ENCODE measurements around the gene ADARB2. TPM values are rescaled to one million over a fixed set of nuclear protein-coding genes. Genes with fewer than 3 reads are reported as not detected.

Gene ADARB2
- total RNA-seq, 1 experiment from 2014 or later = not detected

DNA sequence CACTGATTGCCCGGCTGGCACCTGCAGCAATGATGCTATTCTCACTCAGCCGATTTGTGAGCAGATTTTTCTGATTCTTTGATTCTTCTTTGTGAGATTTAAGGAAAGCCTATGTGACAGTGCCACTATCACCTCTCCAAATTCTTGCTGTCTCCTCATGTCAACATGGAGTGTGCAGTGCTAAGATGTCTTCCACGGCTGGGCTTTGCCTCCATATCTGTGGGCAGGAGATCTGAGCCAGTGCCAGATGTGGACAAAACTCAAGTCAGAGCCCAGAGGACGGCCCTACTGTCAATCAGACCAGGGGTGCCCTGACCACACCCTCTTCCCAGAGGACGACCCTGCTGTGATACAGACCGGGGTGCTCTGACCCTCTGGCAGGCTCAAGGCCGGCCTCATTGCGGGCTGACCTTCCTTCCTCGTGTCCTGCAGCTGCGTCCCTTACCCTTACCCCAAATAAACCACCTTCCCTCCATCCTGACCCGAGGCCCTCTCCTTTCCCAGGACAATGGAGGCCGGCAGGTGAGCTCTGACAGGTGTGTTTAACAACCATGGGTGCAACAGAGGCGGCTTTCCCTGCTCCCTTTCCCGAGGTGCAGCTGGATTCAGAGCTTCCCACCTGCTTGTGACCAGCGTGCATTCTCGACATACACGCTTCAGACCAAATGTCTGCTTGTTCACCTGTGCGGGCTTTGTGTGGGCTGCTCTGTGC is 221.4 kb downstream of the ADARB2 start:
- intact Hi-C loops (cut with micrococcal nuclease; ENCODE audit: unreplicated experiment) = no loop called here
- H3K4me3 Mint-ChIP-seq (ENCODE audit: low read depth, unreplicated experiment) = no peak overlapping the region
- H3K27me3 Mint-ChIP-seq (ENCODE audit: unreplicated experiment) = peaks cover 13% of the 10 kb centered on the region
- no peaks in the 10 kb centered on the region for H3K36me3 Mint-ChIP-seq (ENCODE audit: insufficient read depth, unreplicated experiment)
- H3K9me3 Mint-ChIP-seq (ENCODE audit: low read depth, unreplicated experiment) = peaks cover 2% of the 10 kb centered on the region
- BruUV-seq (replicated peaks) = no TSS peak
- TF ChIP-seq, protein P1, sequence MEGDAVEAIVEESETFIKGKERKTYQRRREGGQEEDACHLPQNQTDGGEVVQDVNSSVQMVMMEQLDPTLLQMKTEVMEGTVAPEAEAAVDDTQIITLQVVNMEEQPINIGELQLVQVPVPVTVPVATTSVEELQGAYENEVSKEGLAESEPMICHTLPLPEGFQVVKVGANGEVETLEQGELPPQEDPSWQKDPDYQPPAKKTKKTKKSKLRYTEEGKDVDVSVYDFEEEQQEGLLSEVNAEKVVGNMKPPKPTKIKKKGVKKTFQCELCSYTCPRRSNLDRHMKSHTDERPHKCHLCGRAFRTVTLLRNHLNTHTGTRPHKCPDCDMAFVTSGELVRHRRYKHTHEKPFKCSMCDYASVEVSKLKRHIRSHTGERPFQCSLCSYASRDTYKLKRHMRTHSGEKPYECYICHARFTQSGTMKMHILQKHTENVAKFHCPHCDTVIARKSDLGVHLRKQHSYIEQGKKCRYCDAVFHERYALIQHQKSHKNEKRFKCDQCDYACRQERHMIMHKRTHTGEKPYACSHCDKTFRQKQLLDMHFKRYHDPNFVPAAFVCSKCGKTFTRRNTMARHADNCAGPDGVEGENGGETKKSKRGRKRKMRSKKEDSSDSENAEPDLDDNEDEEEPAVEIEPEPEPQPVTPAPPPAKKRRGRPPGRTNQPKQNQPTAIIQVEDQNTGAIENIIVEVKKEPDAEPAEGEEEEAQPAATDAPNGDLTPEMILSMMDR (IDR thresholded peaks at IDR 0.05; ENCODE audit: unreplicated experiment) = no peak
- CTCF ChIA-PET = no interaction called here
- H3K27ac Mint-ChIP-seq (ENCODE audit: unreplicated experiment) = no peak overlapping the region
- H3K4me1 Mint-ChIP-seq (ENCODE audit: low read depth, unreplicated experiment) = no peaks in the 10 kb centered on the region
- DNase-seq = no peak

DNA sequence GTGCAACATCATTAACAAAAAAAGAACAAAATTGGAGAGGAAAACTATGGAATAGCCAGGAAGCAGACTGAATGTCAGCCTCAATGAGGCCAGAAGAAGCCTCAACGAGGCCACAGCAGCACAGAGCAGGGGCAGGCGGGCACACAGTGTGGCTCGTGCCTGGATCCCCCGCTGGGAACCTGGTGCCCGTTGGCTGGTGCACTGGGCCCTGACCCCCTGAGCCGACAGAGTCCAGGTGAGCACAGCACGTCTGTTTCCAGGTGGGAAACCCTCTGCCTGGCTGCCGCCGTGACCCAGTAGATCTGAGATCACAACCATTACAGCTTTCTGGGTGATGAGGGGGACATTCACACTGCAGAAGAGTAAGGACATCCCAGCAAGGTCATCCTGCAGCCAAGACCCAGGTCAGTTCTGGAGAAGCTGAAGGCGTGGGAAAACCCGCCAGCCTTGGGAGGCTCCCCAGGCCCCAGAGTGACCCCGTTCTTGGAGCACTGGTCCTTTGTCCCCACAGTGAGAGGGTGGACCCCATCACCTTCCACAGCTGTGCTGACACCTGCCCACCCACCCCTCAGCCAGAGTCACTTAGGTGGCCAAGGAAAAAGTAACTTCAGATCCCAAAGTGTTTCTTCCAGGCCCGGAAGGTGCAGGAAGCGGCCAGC is 222.1 kb downstream of the ADARB2 start:
- no peak for DNase-seq
- peaks cover 11% of the 10 kb centered on the region for H3K27me3 Mint-ChIP-seq (ENCODE audit: unreplicated experiment)
- TF ChIP-seq, protein P1 (IDR thresholded peaks at IDR 0.05; ENCODE audit: unreplicated experiment) = no peak
- no peak overlapping the region for H3K4me3 Mint-ChIP-seq (ENCODE audit: low read depth, unreplicated experiment)
- no peak overlapping the region for H3K27ac Mint-ChIP-seq (ENCODE audit: unreplicated experiment)
- intact Hi-C loops (cut with micrococcal nuclease; ENCODE audit: unreplicated experiment) = no loop called here
- CTCF ChIA-PET = no interaction called here
- H3K36me3 Mint-ChIP-seq (ENCODE audit: insufficient read depth, unreplicated experiment) = no peaks in the 10 kb centered on the region
- no TSS peak for BruUV-seq (replicated peaks)
- H3K9me3 Mint-ChIP-seq (ENCODE audit: low read depth, unreplicated experiment) = peaks cover 2% of the 10 kb centered on the region
- no peaks in the 10 kb centered on the region for H3K4me1 Mint-ChIP-seq (ENCODE audit: low read depth, unreplicated experiment)

DNA sequence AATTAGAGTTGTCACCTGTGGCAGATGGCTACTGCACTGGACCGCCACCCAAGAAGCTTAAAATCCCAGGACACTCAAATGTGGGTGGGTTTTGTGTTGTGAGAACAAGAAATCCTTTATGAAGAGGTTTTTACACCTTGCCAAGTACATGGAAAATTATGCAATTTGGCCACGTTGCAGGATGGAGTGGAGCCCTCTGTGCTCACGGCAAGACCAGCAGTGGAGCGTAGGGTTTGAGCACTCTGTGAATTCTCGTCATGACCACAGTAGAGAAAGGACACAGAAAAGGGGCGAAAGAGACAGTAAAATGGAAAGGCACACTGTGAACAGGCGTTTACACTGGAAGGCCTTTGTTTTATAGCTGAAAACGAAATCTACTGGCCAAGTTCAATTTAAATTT is 222.6 kb downstream of the ADARB2 start:
- Mint-ChIP-seq H3K9me3 (ENCODE audit: low read depth, unreplicated experiment) (peaks cover 5% of the 10 kb centered on the region), H3K4me1 (ENCODE audit: low read depth, unreplicated experiment) (no peaks in the 10 kb centered on the region), H3K27me3 (ENCODE audit: unreplicated experiment) (peaks cover 6% of the 10 kb centered on the region), H3K36me3 (ENCODE audit: insufficient read depth, unreplicated experiment) (no peaks in the 10 kb centered on the region), H3K4me3 (ENCODE audit: low read depth, unreplicated experiment) (no peak overlapping the region), H3K27ac (ENCODE audit: unreplicated experiment) (no peak overlapping the region)
- CTCF ChIA-PET = no interaction called here
- intact Hi-C loops (cut with micrococcal nuclease; ENCODE audit: unreplicated experiment) = no loop called here
- TF ChIP-seq, protein P1 (IDR thresholded peaks at IDR 0.05; ENCODE audit: unreplicated experiment) = no peak
- no peak for DNase-seq
- no TSS peak for BruUV-seq (replicated peaks)

DNA sequence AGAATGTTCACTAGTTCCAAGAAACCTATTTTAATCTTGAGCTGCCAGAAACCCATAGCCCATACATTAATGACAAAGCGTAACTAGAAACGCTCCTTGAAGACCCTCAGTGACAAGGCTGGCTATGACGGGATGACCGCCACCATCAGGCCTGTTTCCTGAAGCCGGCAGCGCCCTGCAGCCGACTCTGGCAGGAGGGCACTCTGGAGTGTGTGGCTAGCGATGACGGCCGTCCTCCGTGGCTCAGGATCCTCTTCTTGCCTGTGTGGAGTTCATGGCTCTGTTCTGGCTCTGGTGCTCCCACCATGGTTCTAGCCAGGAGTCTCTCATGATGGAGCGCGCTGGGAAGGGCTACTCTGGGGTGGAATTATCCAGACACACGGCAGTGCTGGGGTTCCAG is 224.1 kb downstream of the ADARB2 start:
- Mint-ChIP-seq H3K27ac (ENCODE audit: unreplicated experiment) (no peak overlapping the region), H3K4me3 (ENCODE audit: low read depth, unreplicated experiment) (no peak overlapping the region), H3K4me1 (ENCODE audit: low read depth, unreplicated experiment) (no peaks in the 10 kb centered on the region), H3K27me3 (ENCODE audit: unreplicated experiment) (no peaks in the 10 kb centered on the region), H3K36me3 (ENCODE audit: insufficient read depth, unreplicated experiment) (no peaks in the 10 kb centered on the region), H3K9me3 (ENCODE audit: low read depth, unreplicated experiment) (peaks cover 4% of the 10 kb centered on the region)
- CTCF ChIA-PET = no interaction called here
- intact Hi-C loops (cut with micrococcal nuclease; ENCODE audit: unreplicated experiment) = no loop called here
- no TSS peak for BruUV-seq (replicated peaks)
- DNase-seq = no peak
- TF ChIP-seq, protein P1 (IDR thresholded peaks at IDR 0.05; ENCODE audit: unreplicated experiment) = no peak

Data from Calu3 (cell line).